GM21786 (cell line): ENCODE results near the gene CSRP1.
"Not testable (repeated sequence)": the region's sequence is repeated elsewhere in the genome, so short reads cannot be mapped to it uniquely, and the experiment has no call there.

ENCODE experiments used
- ATAC-seq: cut with Tn5 transposase; IDR thresholded peaks from one replicate; pipeline ENCODE4 v1.9.1; 2021; ENCODE audit not compliant: unreplicated experiment

Gene CSRP1

DNA sequence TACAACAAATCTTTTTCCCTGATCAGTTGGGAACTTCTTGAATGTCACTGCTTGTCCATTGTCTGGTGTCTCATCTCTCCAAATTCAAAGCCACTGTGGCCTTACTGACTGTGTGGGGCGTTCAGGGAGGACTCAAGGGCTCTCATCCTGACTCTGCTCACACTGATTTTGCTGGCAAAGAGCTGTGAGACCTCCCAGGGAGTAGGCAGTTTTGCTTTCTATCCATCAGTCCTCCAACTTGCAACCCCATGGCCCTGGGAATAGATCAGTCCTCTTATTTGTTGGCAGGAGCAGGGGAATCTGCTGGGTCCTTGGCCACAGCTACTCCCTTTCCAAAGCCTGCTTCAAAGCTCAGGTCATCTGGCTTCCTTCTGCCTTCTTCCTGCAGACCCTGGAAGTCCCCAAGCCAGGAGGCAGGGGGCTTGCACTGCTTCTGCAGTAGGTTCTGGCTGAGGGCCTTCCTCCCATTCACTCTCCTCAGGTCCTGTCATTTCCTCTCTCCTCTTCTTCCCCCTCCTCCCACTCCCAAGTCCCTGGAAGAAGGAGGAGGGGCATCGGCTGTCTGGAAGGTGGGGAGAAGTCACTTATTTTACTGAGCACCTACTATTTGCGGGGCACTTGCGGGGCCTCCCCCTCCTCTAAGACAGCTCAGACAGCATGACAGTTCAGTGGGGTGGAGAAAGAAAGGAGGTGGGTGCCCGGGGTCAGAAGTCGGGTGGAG lies 31.1 kb upstream of the CSRP1 start:
- no peak for ATAC-seq

DNA sequence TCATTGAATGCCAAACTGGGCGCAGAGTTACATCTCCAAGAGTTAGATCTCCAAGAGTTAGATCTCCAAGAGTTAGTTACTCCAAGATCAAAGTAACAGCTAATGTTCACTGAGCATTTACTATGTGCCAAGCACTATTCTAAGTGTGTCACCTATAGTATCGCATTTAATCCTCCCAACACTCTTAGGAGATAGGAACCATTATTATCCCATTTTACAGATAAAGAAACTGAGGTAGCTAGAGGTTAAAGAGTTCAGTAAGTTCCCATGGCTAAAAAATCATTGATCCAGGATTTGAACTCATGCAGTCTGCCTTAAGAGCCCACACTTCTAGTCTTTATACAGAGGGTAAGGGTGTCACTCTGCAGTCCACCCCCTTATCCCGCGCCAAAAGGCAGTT lies 30.5 kb upstream of the CSRP1 start:
- no peak for ATAC-seq

DNA sequence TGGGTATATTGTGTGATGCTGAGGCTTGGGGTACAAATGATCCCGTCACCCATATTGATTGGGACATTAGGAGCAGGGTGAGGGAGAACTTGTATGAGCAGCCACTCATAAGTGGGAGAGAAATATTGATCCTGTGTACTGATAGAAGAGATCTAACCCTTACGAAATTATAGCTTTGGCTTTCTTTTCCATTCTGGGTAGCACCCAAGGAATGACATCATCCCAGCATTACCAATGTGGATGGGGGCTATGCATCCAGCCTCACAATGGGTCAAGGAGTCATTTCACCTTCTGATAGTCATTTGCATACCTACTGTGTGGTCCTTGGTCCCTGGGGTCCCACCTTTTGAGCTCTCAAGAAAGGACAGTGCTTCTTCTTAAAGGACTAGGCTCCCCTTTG lies 30.1 kb upstream of the CSRP1 start:
- no peak for ATAC-seq

DNA sequence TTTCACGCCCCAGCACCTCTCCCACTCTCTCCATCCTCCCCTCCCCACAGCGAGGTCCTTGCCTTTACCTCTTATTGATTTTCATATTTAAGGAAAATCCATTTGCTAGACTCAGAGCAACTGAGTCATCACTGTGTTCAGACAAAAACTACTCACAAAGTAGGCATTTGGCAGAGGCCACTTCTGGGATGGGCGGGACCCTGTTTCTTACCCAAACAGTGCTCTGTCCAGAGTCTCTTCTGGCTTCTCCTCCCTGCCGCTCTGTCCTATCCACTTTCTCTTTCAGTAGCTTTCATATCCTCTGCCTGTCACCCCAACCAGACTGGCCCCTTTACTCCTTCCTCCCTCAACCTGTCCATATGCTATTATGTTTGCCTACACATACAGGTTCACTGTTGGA lies 29.6 kb upstream of the CSRP1 start:
- ATAC-seq = no peak

DNA sequence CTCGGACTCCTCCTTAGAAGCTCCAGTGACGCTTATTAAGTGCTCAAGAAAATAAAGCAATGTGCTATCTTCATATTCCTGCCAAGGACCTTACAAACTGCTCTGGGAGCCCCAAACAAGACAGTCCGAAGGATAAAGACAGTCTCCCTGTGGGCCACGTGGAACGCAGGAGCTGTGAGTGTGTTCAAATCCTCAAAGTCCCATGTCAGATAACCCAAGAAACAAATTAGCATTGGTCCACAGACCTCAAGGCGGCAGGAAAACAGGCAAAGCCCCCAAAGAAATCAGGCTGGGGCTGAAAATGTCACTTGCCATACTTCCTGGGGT lies 29.0 kb upstream of the CSRP1 start:
- no peak for ATAC-seq

DNA sequence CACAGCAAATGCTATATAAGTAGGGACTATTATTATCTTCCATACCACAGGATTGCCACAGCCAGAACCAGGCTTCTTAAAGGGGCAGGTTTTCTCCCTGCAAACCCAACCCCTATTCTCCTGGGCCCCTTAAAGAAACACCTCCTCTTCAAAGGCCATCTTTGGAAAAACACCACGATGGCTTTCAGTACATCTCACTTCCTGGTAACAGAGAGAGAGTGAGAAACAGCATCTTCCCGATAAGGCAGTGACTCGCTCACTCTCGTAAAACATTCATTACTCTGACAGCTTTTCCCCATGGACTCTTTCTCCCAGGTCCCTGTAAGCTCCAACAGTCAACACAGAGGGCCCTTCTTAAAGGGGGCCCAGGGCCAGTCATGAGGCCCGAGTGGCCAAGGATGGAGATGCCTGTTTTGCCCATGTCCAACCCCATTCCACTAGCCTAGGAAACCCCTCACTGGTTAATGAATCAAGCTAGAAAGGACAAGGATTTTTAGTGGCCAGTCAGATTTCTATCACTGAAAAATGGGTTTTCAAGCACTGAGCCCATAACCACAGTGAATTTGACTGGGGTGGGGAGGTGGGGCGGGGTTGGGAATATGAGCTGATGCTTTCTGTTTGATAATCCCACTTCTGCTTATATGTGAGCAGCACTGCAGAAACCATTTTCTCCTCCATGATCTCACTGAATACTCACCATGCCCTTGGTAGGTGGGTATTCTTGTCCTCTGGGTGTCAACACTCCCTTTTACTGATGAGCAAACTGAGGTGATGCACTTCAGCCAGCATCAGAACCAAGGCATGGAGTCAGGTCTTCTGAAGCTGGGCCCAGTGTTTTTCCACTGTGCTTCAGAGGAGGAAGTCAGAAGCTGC lies 28.4 kb upstream of the CSRP1 start:
- ATAC-seq = no peak

DNA sequence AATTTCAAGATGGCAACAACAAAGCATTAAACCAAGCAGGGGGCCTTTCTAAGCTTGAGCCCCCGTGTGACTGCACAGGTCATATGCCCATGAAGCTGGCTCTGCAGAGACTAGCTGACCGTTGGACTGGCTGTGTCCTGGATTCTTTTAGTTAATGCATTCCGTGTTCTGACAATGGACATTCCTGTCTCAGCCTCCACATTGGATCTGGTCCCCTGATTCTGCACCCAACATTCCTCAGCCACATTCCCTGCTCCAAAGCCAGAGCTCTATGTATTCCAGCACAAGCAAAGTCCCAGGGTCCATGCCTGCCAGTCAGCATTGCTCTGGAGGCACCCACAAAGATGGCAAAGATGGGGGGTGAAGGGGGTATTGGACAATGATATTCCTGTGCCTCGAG lies 26.9 kb upstream of the CSRP1 start:
- no peak for ATAC-seq

DNA sequence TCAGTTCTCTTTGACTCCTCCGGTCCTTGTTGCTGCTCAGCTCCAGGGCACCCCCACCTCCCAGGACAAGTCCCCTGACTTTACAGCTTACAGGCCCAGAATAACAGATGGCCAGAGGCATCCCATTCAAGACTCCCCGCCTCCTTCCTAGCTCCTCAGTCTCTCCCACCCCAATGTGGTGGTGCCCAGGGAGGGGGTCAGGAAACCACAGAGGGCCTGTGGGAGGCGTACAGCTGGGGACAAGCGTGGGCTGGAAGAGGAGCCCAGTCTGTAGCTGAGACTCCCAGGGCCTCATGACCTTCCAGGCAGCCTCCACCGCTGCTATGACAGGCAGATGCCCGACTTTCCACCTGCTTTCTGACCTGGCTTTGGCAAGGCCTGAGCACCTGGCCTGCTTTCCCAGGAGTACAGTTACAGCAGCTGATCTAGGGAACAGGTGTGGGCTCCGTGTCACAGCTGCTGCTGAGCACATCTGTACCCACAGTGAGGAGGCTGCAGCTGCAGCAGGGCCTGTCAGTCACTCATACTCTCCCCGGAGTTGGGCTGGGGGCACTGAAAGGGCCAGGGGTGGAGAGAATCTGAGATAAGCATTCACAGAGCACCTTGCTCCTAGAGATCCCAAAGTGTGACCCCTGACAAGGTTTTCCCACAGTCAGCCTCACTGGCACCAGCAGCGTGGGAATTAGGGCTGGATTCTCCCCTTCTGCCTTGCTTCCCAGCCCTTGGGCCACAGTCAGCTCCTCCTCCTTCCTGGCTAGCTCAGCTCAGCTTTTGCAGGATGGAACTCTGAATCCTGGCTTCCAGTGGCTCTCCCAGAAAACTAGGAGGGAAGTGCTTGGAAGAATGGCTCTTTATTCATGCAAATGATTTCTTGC lies 24.9 kb upstream of the CSRP1 start:
- ATAC-seq = no peak

DNA sequence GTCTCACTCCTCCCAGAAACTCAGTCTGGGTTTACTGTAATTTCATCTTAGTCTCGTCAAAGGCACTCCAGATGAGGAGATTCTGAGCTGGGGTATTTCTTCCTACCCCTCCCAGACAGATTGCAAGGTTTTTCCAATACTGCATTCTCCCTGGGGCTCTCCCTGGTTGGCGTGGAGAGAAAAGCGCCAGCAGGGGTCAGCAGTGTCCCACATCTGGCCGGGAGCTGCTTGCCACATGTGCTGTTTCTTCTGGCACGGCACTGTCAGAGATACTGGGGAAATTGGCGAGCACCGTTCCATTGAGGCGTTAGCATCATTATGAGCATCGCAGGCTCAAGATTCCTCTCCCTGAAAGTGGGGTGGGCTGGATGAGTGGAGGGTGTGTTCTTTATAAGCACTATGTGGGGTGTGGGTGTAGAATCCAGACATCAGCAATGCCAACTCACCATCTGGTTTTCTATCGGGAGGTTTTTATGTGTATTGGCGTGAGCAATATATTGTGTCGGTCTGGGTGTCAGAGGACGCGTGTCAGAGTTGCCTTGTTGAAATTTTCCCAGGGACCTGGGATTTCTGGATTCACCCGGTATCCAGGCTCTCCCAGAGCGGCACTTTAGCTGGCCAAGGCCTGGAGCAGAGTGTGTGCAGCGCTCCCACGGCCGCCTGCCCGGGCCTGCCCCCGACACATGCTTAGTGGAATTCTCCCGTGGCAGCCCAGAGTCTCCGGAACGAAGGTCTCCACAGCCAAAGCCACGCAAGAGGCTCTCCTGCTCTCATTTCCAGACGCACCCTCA lies 24.0 kb upstream of the CSRP1 start:
- peak; percentile 55 for ATAC-seq

DNA sequence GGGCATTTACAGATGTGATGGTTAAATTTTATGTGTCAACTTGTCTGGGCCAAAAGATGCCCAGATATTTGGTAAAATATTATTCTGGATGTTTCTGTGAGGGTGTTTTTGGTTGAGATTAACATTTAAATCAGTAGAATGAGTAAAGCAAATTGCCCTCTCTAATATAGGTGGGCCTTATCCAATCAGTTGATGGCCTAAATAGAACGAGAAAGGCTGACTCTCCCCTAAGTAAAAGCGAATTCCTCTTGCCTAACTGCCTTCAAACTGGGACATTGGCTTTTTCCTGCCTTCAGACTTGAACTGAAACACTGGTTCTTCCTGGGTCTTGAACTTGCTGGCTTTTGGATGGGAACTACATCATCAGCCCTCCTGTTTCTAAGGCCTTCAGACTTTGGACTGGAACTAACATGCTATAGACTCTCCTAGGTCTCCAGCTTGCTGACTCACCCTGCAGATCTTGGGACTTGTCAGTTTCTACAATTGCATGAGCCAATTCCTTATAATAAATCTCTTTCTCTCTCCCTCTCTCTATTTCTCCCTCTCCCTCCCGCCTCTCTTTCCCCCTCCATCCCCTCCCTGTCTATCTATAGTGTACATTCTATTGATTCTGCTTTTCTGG lies 21.8 kb upstream of the CSRP1 start:
- ATAC-seq = no peak

DNA sequence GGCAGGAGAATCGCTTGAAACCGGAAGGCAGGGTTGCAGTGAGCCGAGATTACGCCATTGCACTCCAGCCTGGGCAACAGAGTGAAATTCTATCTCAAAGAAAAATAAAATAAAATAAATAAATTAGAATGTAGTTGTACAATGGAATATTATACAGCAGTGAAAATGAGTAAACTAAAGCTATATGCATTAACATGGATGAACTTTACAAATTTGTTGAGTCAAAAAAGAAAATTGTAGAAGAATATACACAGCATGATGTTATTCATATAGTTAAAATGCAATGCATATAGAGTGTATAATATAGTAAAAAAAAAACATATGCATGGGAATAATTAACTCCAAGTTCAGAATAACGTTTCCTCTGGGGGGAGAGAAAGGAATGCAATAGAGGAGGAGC lies 21.0 kb upstream of the CSRP1 start:
- no peak for ATAC-seq

DNA sequence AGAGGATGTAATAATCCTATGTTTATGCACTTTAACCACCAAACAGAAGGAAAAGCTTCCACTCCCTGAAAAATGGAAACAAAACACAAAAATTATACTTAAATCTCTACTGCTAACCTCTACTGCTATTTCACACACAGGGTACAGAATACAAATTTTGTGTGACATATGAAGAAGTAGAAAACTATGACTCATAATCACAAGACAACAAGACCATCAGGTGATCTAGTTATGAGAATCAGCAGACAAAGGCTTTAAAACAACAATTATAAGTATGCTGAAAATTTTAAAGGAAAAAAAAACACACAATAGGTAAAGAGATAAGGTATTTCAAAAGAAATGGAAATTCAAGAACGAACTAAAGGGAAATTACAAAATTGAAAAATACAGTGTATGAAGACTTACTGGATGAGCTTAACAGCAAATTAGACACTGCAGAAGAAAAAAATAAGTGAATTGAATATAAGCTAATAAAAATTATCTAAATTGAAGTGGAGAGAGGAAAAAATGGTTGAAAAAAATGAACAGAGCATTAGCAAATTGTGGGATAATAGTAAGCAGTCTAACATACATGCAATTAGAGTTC lies 18.4 kb upstream of the CSRP1 start:
- no peak for ATAC-seq

DNA sequence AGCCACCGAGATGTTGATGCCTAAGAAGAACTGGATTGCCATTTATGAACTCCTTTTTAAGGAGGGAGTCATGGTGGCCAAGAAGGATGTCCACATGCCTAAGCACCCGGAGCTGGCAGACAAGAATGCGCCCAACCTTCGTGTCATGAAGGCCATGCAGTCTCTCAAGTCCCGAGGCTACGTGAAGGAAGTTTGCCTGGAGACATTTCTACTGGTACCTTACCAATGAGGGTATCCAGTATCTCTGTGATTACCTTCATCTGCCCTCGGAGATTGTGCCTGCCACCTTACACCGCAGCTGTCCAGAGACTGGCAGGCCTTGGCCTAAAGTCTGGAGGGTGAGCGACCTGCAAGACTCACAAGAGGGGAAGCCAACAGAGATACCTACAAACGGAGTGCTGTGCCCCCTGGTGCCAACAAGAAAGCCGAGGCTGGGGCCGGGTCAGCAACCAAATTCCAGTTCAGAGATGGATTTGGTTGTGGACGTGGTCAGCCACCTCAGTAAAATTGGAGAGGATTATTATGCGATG lies 13.2 kb upstream of the CSRP1 start:
- ATAC-seq = not testable (repeated sequence)

DNA sequence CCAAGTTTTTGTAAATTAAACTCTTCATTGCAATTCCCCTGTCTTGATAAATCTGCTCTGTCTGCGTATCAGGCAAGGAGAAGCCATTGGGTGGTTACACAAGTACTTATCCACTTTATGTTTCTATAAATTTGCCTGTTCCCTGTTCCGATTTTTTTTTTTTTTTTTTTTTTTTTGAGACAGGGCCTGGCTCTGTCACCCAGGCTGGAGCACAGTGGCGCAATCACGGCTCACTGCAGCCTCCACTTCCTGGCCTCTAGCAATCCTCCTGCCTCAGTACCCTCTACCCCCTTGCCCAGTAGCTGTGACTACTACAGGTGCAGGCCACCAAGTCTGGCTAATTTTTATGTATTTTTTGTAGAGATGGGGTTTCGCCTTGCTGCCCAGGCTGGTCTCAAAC lies 11.1 kb upstream of the CSRP1 start:
- no peak for ATAC-seq

DNA sequence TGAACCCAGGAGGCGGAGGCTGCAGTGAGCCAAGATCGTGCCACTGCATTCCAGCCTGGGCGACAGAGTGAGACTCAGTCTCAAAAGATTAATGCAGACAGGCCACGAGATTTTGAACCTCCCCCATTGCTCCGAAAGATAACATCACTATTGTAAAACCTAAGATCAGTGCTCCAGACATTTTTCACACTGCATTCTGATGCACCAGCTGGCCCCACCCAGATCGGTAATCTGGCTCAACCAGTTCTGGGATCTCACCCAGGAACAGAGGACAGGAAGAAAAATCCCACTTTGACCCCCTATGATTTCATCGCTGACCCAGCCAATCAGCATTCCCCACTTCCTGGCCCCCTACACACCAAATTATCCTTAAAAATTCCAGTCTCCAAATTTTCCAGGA lies 10.7 kb upstream of the CSRP1 start:
- ATAC-seq = no peak

DNA sequence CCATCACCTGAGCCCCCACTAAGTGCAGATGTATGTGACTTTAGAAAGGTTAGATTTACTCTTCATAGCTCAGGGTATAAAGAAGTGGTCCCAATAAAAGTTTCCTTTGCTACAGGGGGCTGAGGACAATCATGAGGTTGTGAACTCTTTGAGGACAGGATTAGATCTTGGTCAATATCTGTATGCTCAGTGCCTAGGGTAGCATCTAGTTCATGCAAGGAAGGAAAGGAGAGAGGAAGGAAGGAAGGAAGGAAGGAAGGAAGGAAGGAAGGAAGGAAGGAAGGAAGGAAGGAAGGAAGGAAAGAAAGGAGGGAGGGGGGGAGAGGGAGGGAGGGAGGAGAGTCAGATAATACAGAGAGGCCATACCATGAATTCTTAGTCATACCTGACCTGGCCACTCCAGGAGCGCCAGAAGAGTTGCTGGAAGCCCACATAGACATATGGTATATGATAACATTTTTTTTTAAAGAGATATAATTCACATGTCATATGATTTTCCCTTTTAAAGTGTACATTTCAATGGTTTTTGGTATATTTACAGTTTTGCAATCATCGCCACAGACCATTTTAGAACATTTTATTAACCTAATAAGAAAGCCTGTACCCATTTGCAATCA lies 9.7 kb upstream of the CSRP1 start:
- ATAC-seq = no peak

DNA sequence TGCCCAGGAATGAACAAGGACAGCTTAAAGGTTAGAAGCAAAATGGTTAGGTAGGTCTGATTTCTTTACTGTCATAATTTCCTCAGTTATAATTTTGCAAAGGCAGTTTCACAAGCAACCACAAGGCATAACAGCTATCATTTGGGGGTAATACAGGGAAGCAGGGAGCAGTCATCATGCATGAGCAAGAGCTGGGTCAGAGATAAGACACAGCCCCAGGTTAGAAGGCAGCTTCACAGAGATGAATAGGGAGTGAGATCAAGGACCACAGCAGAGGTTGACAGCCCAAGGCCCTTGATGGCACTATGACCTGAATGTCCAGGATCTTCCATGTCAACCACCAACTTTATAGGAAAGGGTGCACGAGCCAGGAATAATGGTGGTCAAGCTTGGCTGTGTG lies 9.0 kb upstream of the CSRP1 start:
- no peak for ATAC-seq

DNA sequence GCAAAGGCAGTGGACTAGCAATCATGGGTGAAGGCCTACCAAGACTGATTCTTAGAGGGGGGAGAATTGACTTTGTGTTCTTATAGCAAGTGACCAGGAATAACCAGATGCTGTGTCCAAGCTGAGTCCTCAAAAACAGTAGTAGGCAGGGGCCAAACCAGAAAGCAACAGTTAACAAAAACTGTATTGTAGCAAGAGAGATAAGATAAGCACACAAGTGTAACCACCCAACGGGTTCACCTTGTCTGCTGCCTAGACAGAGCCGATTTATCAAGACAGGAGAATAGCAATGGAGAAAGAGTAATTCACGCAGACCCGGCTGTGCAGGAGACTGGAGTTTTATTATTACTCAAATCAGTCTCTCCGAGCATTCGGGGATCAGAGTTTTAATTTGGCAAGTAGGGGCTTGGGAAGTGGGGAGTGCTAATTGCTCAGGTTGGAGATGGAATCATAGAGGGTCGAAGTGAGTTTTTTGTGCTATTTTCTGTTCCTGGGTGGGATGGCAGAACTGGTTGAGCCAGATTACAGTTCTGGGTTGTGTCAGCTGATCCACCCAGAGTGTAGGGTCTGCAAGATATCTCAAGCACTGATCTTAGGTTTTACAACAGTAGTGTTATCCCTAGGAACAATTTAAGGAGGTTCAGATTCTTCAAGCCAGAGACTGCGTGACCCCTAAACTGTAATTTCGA lies 8.3 kb upstream of the CSRP1 start:
- no peak for ATAC-seq

DNA sequence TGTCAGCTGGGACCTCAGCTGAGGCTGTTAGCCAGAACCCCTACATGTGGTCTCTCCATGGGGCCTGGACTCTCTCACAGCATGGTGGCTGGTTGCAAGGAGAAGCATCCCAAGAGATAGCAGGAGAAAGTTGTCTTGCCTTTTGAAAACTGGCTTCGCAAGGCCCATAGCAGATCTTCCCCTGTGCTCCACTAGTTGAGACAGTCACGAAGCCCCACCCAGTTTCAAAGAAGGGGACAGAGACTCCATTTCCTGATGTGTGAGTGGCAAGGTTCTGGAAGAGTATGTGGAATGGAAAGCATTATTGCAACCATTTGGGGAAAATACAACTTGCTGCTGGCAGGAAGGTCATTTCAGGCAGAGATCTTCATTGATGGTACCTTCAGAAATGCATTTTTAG lies 7.5 kb upstream of the CSRP1 start:
- ATAC-seq = no peak
